ENCODE data around the gene MRPL34. TPM values are rescaled to one million over a fixed set of nuclear protein-coding genes. Genes with fewer than 3 reads are reported as not detected.

MRPL34 gene
- total and polyA plus RNA-seq, 9 donors, result 25.0 to 43.0 (median 35.5) TPM

DNA sequence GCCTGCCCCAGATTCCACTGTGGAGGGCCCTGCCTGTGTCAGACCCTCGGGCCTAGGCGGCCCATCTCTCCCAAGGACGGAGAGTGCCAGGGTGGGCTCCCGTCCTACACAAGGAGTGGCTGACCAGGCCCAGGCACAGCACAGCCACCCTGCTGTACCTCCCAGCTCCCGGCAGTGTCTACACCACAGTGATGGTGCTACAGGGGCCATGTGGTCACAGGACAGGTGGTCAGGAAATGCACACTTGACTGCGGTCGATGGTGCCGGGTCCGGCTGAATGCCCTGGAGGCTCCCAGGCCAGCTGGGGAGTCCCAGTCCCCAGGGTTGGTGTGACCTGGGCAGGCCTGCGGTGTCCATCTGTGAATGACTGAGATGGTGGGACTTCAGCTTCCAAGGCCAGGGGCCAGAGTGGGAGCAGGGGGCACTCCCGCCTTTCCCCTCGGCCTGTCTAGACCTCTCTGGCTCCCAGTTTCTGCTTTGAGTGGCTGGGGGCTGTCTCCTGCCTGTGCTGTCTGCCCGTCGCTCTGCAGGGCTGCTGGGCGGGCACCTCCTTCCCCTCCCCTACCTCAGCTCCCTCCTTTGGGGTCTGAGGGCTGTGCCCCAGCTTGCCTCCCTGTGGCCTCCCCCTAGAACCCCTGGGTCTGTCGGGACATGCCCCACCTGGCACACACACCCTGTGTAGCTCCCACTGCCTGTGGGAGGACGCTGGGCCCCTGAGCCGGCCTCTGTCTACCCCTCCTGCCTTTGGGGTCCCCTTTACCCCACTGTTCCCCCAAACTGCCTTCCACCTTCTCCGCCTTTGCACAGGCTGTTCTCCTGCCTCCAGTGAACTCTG, 16.2 kb downstream of the MRPL34 start:
- 75% methylated on average over 19 of the region's 19 CpGs for WGBS (ENCODE audit: insufficient coverage)
- no peaks in the 10 kb centered on the region for H3K27me3 ChIP-seq (ENCODE audit: control insufficient read depth, insufficient read depth, low read length)
- H3K9me3 ChIP-seq (replicated peaks; ENCODE audit: control insufficient read depth, low read depth, low read length), result no peaks in the 10 kb centered on the region
- no peak overlapping the region for H3K4me3 ChIP-seq (ENCODE audit: low read length)
- no peak overlapping the region for H3K27ac ChIP-seq (ENCODE audit: low read length)
- peaks cover 51% of the 10 kb centered on the region for H3K36me3 ChIP-seq (ENCODE audit: control insufficient read depth, insufficient read depth, low read length)
- peaks cover 3% of the 10 kb centered on the region for H3K4me1 ChIP-seq (ENCODE audit: control insufficient read depth, insufficient read depth, low read length)
- no peak for DNase-seq

DNA sequence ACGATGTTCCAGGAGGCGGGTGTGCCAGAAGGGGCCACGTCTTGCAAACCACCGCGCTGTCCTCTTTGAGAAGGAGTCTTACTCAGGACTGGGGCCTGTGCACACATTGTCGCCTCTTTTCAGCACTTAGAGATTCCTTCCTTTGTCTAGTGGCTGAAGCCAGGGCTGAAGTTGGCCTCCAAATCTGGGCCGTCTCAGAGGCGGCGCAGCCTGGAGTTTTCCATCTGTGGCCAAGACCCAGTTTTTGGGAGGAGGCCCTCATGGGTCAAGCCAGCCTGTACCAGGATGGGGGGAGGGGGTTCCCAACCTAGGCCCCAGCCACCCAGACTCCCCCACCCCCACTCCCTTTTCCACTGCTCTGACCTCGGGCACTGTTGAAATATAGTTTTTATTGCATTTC, 17.2 kb downstream of the MRPL34 start:
- 64% methylated on average over 6 of the region's 10 CpGs for WGBS (ENCODE audit: insufficient coverage)
- no peak overlapping the region for H3K27ac ChIP-seq (ENCODE audit: low read length)
- H3K36me3 ChIP-seq (ENCODE audit: control insufficient read depth, insufficient read depth, low read length), result peaks cover 55% of the 10 kb centered on the region
- no peak overlapping the region for H3K4me3 ChIP-seq (ENCODE audit: low read length)
- no peaks in the 10 kb centered on the region for H3K9me3 ChIP-seq (replicated peaks; ENCODE audit: control insufficient read depth, low read depth, low read length)
- H3K4me1 ChIP-seq (ENCODE audit: control insufficient read depth, insufficient read depth, low read length), result peaks cover 3% of the 10 kb centered on the region
- DNase-seq, result no peak
- no peaks in the 10 kb centered on the region for H3K27me3 ChIP-seq (ENCODE audit: control insufficient read depth, insufficient read depth, low read length)

DNA sequence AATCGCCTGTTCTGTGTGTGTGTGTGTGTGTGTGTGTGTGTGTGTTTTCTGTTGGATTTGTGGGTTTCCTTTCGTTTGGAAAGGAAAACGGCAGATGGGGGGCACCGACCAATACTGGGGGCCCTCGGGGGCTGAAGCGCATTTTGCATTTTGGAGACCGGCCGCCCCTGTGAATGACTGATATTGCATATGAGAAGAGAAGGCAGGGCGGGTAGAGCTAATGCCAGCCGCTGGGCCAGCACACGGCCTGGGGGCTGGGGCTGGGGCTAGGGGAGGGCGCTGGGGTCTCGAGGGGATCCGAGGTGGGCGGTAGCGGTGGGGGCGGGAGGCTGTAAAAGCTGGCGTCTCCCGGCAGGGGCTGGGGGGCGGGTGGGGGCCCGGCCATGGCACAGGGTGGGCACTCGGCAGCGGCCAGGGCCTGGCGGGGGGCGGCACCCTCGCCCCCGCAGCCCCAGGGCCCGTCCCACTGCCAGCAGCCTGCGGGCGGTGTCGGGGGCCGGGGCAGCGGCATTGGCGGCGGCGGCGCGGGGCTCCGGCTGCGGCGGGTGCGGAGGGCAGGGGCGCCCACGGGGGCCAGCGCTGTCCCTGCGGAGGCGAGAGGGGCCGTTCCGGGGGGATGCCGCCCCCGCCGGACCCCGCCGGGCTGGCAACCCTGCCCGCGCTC, 17.8 kb downstream of the MRPL34 start:
- no peaks in the 10 kb centered on the region for H3K9me3 ChIP-seq (replicated peaks; ENCODE audit: control insufficient read depth, low read depth, low read length)
- no peak for DNase-seq
- 17% methylated on average over 52 of the region's 56 CpGs for WGBS (ENCODE audit: insufficient coverage)
- peaks cover 3% of the 10 kb centered on the region for H3K27me3 ChIP-seq (ENCODE audit: control insufficient read depth, insufficient read depth, low read length)
- peaks cover 7% of the 10 kb centered on the region for H3K4me1 ChIP-seq (ENCODE audit: control insufficient read depth, insufficient read depth, low read length)
- no peak overlapping the region for H3K4me3 ChIP-seq (ENCODE audit: low read length)
- no peak overlapping the region for H3K27ac ChIP-seq (ENCODE audit: low read length)
- peaks cover 55% of the 10 kb centered on the region for H3K36me3 ChIP-seq (ENCODE audit: control insufficient read depth, insufficient read depth, low read length)

DNA sequence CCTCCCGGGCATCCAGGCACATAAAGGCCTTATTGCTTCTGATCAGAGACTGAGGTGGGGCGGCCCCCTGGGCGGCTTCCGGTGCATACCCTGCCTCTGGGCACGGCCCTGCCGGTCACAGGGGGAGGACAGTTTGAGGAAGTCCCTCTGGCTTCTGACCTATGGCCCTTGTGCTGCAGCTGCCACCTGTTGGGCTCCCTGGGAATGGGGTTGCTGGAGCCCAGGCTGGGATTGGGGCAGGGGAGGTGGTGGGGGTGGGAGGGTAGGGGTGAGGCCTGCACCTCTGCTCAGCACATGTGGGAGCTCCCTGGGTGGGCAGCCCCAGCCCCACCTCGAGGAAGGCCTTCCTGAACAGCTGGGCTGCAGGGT, 18.3 kb downstream of the MRPL34 start:
- peaks cover 50% of the 10 kb centered on the region for H3K36me3 ChIP-seq (ENCODE audit: control insufficient read depth, insufficient read depth, low read length)
- no peaks in the 10 kb centered on the region for H3K9me3 ChIP-seq (replicated peaks; ENCODE audit: control insufficient read depth, low read depth, low read length)
- H3K27me3 ChIP-seq (ENCODE audit: control insufficient read depth, insufficient read depth, low read length), result peaks cover 6% of the 10 kb centered on the region
- 8% methylated on average over 6 of the region's 7 CpGs for WGBS (ENCODE audit: insufficient coverage)
- peaks cover 10% of the 10 kb centered on the region for H3K4me1 ChIP-seq (ENCODE audit: control insufficient read depth, insufficient read depth, low read length)
- no peak for DNase-seq
- H3K4me3 ChIP-seq (ENCODE audit: low read length), result no peak overlapping the region
- no peak overlapping the region for H3K27ac ChIP-seq (ENCODE audit: low read length)

DNA sequence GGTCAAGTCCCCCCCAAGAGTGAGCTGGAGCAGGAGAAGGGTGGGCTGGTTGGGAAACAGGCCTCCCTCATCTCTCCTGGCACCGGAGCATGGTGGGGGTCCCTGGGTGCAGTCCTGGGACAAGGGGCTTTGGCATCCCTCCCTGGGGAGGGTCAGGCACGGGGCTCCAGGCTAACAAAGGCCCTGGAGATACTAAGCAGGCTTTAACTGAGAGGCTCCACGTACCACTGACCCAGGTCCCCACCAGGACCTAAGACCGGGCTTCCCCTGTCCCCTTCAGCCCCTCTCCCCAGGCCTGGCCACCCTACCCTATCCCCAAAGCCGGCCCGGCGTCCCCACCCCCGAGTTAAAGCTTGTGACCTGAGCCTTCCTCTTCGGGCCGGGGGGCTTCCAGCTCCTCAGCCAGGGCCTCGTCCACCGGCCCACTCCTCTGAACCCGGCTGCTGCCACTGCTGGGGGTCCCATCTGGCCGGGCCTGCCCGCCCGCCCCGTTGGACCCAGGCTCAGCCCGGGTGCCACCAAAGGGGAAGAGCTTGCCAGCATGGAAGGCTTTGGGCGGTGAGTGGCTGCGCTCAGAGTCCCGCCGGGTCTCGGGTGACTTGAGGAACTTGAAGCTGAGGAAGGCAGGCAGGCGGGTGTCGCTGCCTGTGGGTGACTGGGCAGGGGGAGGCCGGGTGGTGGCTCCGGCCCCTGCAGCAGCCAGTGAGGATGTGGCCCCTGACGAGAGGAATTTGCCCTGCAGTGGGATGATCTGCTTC, 18.9 kb downstream of the MRPL34 start:
- no peak overlapping the region for H3K27ac ChIP-seq (ENCODE audit: low read length)
- no peak for DNase-seq
- peaks cover 13% of the 10 kb centered on the region for H3K4me1 ChIP-seq (ENCODE audit: control insufficient read depth, insufficient read depth, low read length)
- no peaks in the 10 kb centered on the region for H3K9me3 ChIP-seq (replicated peaks; ENCODE audit: control insufficient read depth, low read depth, low read length)
- no peak overlapping the region for H3K4me3 ChIP-seq (ENCODE audit: low read length)
- WGBS (ENCODE audit: insufficient coverage), result 82% methylated on average over 28 of the region's 28 CpGs
- H3K27me3 ChIP-seq (ENCODE audit: control insufficient read depth, insufficient read depth, low read length), result peaks cover 11% of the 10 kb centered on the region
- H3K36me3 ChIP-seq (ENCODE audit: control insufficient read depth, insufficient read depth, low read length), result peaks cover 45% of the 10 kb centered on the region

DNA sequence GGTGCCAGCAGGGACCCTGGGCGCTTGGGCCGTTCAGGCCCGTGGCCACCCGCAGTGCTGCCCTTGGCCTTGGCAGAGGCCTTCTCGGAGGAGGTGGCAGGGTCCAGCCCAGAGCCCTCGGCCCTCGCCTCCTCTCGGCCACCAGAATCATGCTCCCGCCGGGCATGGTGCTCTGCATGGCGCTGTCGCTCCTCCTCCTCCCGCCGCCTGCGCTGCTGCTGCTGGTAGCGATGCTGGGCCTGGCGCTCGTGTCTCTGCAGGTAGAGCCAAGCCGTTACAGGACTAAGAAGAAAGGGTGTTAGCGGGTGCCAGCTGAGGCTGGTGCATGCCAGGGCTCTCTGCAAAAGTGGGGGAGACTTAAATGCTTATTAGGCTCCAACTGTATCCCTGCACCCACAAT, 19.5 kb downstream of the MRPL34 start:
- 92% methylated on average over 16 of the region's 20 CpGs for WGBS (ENCODE audit: insufficient coverage)
- no peak overlapping the region for H3K4me3 ChIP-seq (ENCODE audit: low read length)
- no peak overlapping the region for H3K27ac ChIP-seq (ENCODE audit: low read length)
- H3K36me3 ChIP-seq (ENCODE audit: control insufficient read depth, insufficient read depth, low read length), result peaks cover 41% of the 10 kb centered on the region
- peaks cover 17% of the 10 kb centered on the region for H3K27me3 ChIP-seq (ENCODE audit: control insufficient read depth, insufficient read depth, low read length)
- H3K4me1 ChIP-seq (ENCODE audit: control insufficient read depth, insufficient read depth, low read length), result peaks cover 13% of the 10 kb centered on the region
- H3K9me3 ChIP-seq (replicated peaks; ENCODE audit: control insufficient read depth, low read depth, low read length), result no peaks in the 10 kb centered on the region
- no peak for DNase-seq

DNA sequence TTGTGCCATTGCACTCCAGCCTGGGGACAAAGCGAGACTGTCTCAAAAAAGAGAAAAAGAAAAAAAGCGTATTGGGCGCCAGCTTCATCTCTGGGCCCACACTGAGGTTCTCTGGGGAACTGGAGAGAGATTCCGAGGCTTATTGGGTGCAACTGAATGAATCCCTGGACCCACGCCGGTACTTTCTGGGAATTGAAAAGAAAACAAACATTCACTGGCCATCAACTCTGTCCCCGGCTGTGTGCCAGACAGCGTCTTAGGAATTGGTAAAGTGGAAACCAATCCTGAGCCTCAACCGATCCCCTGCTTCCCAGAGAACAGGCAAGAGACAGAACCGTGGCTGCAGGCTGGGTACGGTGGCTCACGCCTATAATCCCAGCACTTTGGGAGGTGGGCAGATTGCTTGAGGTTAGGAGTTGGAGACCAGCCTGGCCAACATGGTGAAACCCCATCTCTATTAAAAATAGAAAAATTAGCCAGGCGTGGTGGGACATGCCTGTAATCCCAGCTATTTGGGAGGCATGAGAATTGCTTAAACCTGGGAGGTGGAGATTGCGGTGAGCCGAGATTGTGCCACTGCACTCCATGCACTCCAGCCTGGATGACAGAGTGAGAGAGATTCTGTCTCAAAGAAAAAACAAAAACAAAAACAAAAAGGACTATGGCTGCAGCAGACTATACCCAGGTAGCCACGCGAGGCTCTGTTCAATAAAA, 20.4 kb downstream of the MRPL34 start:
- no peak for DNase-seq
- Histone ChIP-seq H3K4me1 (ENCODE audit: control insufficient read depth, insufficient read depth, low read length) (peaks cover 13% of the 10 kb centered on the region), H3K27me3 (ENCODE audit: control insufficient read depth, insufficient read depth, low read length) (peaks cover 26% of the 10 kb centered on the region), H3K4me3 (ENCODE audit: low read length) (no peak overlapping the region), H3K36me3 (ENCODE audit: control insufficient read depth, insufficient read depth, low read length) (peaks cover 41% of the 10 kb centered on the region), H3K27ac (ENCODE audit: low read length) (no peak overlapping the region), H3K9me3 (replicated peaks; ENCODE audit: control insufficient read depth, low read depth, low read length) (no peaks in the 10 kb centered on the region)
- whole genome bisulfite sequencing (ENCODE audit: insufficient coverage), result 97% methylated on average over 5 of the region's 17 CpGs

DNA sequence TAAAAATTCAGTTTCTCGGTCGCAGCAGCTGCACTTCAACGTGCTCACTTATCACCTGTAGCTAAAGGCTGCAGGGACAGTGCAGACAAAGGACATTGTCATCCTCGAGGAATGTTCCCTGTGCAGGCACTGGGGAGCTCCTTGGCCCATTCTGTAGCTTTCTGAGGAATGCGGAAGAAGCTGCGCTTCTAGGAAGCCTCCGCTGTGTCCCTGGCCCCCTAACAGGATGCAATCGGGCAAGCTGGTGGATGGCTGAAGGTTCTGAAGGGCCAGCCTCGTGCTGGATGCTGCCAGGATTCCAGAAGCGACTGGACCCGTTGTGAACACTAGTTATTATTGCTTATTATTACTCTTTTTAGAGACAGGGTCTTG, 20.9 kb downstream of the MRPL34 start:
- Histone ChIP-seq H3K4me3 (ENCODE audit: low read length) (no peak overlapping the region), H3K27me3 (ENCODE audit: control insufficient read depth, insufficient read depth, low read length) (peaks cover 27% of the 10 kb centered on the region), H3K4me1 (ENCODE audit: control insufficient read depth, insufficient read depth, low read length) (peaks cover 13% of the 10 kb centered on the region), H3K27ac (ENCODE audit: low read length) (no peak overlapping the region), H3K9me3 (replicated peaks; ENCODE audit: control insufficient read depth, low read depth, low read length) (no peaks in the 10 kb centered on the region), H3K36me3 (ENCODE audit: control insufficient read depth, insufficient read depth, low read length) (peaks cover 41% of the 10 kb centered on the region)
- DNase-seq, result peak; percentile 26
- 54% methylated on average over 7 of the region's 11 CpGs for WGBS (ENCODE audit: insufficient coverage)

DNA sequence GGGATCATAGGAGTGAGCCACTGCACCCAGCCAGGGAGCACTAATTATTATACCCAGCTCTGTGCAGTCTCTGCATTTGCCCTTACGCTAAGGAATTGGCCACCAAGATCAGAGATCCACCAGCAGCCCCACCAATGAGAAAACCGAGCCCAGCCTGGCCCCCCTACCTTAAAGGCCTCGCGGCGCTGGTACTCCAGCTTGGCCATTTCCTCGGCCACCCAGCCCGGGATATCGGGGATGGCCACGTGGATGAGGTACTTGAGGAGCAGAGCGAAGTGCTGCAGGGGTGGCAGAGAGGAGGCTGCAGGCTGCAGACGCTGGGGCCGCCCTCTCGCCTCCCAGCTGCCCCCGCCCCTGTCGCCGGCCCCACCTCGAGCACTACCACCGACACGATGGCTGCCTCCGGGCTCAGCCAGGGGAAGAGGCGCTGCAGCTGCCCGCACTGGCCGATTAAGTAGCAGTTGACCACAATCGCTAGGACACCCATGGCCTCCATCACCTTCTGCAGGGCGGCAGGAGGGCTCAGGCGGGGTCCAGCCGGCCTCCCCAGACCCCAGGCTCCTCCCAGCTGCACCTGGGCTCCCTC, 21.5 kb downstream of the MRPL34 start:
- Histone ChIP-seq H3K36me3 (ENCODE audit: control insufficient read depth, insufficient read depth, low read length) (peaks cover 35% of the 10 kb centered on the region), H3K4me1 (ENCODE audit: control insufficient read depth, insufficient read depth, low read length) (peaks cover 13% of the 10 kb centered on the region), H3K27ac (ENCODE audit: low read length) (no peak overlapping the region), H3K9me3 (replicated peaks; ENCODE audit: control insufficient read depth, low read depth, low read length) (no peaks in the 10 kb centered on the region), H3K4me3 (ENCODE audit: low read length) (no peak overlapping the region), H3K27me3 (ENCODE audit: control insufficient read depth, insufficient read depth, low read length) (peaks cover 27% of the 10 kb centered on the region)
- WGBS (ENCODE audit: insufficient coverage), result 68% methylated on average over 15 of the region's 27 CpGs
- no peak for DNase-seq

Measured in muscle of leg (tissue), 11 donors.